GM18502 (cell line): ENCODE measurements around the gene TESK2.
"Not testable (repeated sequence)": the region's sequence is repeated elsewhere in the genome, so short reads cannot be mapped to it uniquely, and the experiment has no call there.

Source experiments
- ATAC-seq: cut with Tn5 transposase; IDR thresholded peaks from one replicate; pipeline ENCODE4 v1.9.1; 2021; ENCODE audit warnings: mild to moderate bottlenecking; ENCODE audit not compliant: unreplicated experiment, poor library complexity

TESK2 gene

GRCh38 chr1:45510972-45511527 lies 20.1 kb upstream of the TESK2 start:
- no peak for ATAC-seq

- ATAC-seq = no peak
These were observed 19.3 kb upstream of the TESK2 start for GRCh38 chr1:45510036-45510971.

DNA sequence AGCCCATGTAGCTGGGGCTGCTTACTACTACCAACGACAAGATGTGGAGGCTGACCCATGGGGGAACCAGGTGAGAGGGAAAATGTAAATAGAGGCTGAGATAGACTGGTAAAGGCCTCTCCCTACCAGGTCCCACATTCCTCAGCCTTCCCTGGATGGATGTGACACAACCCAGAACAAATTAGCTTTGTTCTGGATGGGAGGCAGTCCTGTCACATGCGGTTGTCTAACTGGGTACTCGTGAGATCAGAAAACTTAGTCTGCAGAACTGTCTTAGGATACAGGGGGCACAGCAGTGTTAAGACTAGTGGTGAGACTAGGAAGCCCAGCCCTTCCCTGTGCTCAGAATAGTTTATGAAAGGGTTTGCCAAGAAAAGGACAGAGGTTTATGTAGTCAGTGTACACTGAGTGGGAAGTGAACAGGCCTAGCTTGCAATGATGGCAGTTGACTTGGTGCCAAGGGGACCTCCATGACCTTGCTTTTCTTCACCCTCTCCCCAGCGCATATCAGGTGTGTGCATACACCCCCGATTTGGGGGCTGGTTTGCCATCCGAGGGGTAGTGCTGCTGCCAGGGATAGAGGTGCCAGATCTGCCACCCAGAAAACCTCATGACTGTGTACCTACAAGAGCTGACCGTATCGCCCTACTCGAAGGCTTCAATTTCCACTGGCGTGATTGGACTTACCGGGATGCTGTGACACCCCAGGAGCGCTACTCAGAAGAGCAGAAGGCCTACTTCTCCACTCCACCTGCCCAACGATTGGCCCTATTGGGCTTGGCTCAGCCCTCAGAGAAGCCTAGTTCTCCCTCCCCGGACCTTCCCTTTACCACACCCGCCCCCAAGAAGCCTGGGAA lies 17.6 kb upstream of the TESK2 start:
- no peak for ATAC-seq

GRCh38 chr1:45507893-45508292 lies 16.9 kb upstream of the TESK2 start:
- ATAC-seq = no peak

- no peak for ATAC-seq
These were observed 16.2 kb upstream of the TESK2 start for GRCh38 chr1:45507195-45507594.

- ATAC-seq = no peak
These were observed 12.7 kb upstream of the TESK2 start for GRCh38 chr1:45503462-45504360.

GRCh38 chr1:45501505-45501859 lies 10.5 kb upstream of the TESK2 start:
- ATAC-seq = no peak

- ATAC-seq = no peak
These were observed 8.4 kb upstream of the TESK2 start for GRCh38 chr1:45499415-45499769.

DNA sequence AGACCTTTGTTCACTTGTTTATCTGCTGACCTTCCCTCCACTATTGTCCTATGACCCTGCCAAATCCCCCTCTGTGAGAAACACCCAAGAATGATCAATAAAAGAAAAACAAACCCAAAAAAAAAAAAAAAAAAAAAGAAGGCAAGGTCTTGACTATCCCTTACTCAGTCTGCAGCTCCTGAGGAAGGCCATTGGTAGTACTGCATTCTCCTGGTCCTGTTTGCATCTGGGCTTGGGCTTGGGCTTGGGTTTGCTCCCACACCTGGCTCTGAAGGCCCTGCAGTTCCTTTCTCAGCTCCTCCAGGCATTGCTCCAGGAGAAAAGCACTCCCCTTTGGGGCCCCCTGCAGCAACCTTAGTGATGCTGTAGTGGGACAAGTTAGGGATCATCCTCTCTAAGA lies 7.3 kb upstream of the TESK2 start:
- no peak for ATAC-seq

DNA sequence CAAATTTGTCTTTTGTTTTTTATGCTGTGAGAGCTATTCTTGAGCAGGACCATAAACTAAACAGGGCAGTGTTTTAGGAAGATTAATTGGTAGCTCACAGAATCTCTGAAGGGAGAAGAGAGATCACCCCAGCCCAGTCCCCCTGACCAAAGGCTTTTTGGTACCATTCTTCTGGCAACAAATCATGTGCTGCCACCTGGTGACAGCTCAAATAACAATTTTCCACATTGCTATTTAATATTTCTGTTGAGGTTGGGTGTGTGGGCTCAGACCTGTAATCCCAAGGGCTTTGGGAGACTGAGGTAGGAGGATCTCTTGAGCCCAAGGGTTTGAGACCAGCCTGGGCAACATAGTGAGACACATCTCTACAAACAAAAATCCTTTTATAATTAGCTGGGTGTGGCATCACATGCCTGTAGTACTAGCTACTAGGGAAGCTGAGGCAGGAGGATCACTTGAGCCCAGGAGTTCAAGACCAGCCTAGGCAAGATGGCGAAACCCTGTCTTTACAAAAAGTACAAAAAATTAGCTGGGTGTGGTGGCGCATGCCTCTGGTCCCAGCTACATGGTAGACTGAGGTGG lies 2.2 kb upstream of the TESK2 start:
- no peak for ATAC-seq

DNA sequence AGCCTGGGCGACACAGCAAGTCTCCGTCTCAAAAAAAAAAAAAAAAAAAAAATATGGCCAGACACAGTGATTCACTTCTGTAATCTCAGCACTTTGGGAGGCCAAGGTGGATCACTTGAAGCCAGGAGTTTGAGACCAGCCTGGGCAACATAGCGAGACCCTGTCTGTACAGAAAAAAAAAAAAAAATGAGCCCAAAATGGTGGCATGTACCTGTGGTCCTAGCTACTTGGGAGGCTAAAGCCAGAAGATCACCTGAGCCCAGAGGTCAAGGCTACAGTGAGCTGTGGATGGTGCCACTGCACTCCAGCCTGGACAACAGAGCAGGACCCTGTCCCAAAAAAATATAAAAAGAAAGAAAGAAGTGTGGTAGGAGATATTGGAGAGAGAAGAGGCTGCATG lies 1.7 kb upstream of the TESK2 start:
- ATAC-seq = no peak

- no peak for ATAC-seq
These were observed 711 bp upstream of the TESK2 start for GRCh38 chr1:45491487-45492260.

DNA sequence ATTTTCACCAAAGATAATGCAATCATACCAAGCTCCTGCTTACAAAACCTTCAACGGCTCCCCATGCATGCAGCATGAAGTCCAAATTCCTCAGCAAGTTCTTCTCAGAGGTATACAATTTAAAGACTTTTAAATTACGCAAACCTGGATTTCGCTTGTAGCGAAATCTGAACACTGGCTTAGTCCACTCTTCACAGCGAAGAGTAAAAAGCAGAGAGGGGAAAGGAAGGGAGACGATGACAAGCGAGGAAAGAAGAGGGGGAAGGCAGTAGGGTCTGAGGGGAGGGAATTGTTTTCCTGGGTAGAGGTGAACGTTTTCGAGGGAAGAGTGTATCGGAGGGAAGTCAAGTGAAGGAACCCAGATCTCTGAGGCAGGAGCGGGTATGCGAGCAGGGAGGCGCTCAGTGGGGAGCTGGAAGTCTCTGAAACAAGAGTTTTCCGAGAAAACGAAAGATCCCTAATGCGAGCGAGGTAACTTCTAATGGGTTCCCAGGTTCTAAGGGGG lies 790 bp downstream of the TESK2 start:
- ATAC-seq = no peak

- not testable (repeated sequence) for ATAC-seq
These were observed 1.6 kb downstream of the TESK2 start for GRCh38 chr1:45489379-45489778.

DNA sequence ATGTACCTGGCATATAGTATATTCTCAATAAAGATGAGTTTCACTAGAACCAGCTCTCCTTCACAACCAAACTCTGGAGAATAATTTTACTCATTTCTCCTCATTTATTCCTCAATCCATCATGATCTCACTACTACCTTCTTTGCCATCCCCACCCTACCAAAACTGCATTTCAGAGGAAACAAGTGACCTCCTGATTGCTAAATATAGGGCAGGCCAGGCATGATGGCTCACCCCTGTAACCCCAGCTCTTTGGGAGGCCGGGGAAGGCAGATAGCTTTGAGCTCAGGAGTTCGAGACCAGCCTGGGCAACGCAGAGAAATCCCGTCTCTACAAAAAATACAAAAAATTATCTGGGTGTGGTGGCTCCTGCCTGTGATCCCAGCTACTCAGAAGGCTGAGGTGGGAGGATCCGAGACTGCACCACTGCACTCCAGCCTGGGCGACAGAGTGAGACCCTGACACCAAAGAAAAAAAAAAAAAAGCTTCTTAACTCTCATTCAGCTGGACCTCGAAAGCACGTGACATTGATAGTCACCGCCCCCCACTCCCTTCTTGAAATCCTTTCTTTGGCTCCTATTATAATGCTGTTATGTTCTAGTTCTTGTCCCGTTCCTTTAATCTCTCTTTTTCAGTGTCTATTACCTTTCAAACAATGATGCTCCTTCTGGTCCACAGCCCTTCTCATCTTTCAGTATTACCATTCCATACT lies 2.1 kb downstream of the TESK2 start:
- ATAC-seq = no peak

DNA sequence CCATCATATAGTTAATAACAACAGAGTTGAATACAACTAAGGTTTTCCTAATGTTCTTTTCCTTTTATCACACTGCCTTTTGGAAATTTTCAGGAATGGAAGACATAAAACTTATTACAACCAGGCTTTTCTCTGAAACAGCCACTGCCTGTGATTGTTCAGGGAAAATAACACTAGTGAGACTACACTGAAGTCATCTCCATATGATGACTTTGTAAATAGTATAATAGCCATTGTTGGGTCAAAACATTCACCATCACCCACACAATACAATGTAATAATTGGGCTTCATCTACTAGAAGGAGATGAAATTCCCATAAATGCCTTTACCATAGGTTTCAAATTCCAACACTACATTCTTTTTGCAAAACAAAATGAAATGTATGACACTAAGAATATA lies 5.0 kb downstream of the TESK2 start:
- no peak for ATAC-seq

GRCh38 chr1:45479039-45479748 lies 11.8 kb downstream of the TESK2 start:
- ATAC-seq = no peak
